HG03520 (cell line): Measurements from ENCODE around the gene COPG1.
"Not testable (repeated sequence)": the region's sequence is repeated elsewhere in the genome, so short reads cannot be mapped to it uniquely, and the experiment has no call there.

Experiments
- ATAC-seq: cut with Tn5 transposase; IDR thresholded peaks from one replicate; pipeline ENCODE4 v1.9.1; 2021; ENCODE audit warnings: mild to moderate bottlenecking, moderate library complexity; ENCODE audit not compliant: unreplicated experiment

The COPG1 gene, protein sequence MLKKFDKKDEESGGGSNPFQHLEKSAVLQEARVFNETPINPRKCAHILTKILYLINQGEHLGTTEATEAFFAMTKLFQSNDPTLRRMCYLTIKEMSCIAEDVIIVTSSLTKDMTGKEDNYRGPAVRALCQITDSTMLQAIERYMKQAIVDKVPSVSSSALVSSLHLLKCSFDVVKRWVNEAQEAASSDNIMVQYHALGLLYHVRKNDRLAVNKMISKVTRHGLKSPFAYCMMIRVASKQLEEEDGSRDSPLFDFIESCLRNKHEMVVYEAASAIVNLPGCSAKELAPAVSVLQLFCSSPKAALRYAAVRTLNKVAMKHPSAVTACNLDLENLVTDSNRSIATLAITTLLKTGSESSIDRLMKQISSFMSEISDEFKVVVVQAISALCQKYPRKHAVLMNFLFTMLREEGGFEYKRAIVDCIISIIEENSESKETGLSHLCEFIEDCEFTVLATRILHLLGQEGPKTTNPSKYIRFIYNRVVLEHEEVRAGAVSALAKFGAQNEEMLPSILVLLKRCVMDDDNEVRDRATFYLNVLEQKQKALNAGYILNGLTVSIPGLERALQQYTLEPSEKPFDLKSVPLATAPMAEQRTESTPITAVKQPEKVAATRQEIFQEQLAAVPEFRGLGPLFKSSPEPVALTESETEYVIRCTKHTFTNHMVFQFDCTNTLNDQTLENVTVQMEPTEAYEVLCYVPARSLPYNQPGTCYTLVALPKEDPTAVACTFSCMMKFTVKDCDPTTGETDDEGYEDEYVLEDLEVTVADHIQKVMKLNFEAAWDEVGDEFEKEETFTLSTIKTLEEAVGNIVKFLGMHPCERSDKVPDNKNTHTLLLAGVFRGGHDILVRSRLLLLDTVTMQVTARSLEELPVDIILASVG

DNA sequence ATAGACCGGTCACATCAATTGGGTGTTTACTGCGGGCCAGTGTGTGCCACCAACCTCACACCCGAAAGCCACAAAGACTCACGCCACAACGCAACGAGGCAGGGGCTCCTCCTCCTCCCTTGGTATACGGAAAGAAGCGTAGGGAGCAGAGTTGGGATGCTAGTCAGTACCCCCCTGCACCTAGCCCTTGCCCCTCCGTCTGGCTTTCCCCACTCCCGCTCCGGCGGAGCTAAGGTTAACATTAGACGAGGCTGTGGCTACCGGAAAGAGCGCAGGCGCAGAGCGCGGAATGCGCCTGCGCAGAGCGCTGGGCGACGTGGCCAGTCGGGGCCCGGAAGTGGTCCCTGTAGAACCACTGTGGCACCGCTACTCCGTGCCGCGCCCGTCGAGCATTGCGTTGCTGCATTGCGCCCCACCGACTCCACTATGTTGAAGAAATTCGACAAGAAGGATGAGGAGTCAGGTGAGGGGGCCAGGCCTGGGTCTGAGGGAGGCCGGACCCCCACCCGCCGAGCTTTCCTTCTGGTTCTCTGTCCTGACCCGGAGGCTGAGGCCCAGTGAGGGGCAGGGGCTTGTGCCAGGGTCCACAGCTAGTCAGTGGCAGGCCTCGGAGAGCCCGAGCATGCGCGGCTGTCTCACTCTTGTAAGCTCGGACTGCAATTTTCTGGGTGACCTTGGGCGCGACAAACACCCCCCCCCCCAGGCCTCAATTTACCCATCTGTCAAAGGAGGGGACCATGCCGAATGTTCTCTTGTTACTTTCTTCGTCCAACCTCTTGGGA is at the start of gene COPG1:
COPG1 (plus strand) TSS at position 323 of the 782 bp plus-strand sequence; CDS start at position 427, 104 bp downstream.
- ATAC-seq = peak; percentile 62

DNA sequence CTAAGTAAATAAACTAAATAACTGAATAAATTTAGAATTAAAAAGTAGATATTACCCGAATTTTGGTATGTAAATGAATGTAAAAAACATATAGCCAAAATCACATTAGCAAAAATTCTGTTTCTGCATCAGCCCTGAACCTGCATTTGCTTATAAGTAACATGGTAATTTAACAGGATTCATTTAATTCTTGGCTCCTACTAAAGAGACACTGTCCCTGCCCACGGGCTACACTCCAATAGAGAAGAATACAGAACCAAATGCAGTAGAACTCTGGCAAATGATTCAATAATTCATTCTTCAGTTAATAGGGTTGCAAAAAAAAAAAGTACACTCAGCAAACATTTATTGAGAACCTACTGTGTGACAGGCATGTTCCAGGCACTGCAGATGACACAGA is 44.9 kb upstream of the COPG1 start:
- ATAC-seq = no peak

DNA sequence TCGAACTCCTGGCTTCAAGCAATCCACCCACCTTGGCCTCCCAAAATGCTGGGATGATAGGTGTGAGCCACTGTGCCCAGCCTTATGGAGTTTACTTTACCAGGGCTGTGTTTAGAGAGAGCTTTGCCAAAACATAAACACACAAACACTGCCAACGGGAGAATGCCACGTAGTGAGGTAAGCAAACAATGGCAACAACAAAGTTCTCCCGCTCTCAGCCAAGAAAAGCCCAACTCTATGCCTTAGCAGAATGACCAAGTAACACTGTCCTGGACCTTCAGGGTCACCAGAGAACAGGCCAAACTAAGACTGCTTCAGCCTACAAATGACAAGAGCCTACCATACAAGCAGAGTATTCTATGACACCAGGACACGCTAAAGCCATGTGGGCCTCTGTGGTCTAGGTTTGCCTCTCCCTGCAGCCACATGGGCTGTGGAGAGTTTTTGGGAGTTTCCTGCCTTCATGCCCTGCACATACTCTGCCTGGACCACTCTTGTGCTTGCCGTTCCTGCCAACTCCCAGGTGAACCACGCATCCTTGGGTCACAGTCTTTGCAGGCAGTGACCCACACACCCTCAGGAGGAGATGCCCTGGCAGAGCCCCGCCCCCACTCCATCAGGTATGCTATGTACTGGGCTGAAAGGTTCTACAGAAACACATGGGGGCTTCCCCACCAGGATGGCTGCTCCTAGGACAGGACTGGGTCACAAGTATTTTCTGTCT is 44.1 kb upstream of the COPG1 start:
- ATAC-seq = no peak

DNA sequence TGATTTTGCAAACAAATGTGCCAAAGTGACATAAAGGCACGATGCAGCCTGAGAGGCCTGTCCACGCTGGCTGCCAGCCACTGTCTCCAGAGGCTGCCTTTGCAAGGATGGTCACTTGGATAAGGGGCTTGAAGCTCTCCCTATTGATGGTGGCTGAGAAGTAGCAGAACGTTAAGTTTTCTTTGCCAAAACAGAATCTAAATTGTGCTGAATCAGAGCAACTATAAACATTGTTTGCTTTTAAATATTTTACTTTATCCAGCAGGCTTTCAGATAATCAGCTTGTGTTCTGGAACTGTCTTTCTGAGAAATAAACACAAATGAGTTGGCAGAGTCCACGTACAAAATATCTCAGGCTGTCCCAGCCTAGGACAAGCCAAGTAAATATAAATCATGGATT is 41.9 kb upstream of the COPG1 start:
- no peak for ATAC-seq

DNA sequence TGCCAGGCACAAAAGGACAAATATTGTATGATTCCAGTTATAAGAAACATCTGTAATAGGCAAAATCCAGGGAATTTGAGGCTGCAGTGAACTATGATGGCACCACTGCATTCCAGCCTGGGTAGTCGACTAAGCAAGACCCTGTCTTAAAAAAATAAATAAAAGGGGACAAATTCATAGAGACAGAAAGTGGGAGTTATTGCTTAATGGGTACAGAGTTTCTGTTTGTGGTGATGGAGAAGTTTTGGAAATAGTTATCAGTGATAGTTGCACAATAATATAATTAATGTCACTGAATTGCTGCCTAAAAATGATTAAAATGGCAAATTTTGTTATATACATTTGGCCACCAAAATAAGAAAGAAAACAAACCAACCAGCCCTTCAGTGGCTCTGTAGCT is 38.1 kb upstream of the COPG1 start:
- ATAC-seq = no peak

DNA sequence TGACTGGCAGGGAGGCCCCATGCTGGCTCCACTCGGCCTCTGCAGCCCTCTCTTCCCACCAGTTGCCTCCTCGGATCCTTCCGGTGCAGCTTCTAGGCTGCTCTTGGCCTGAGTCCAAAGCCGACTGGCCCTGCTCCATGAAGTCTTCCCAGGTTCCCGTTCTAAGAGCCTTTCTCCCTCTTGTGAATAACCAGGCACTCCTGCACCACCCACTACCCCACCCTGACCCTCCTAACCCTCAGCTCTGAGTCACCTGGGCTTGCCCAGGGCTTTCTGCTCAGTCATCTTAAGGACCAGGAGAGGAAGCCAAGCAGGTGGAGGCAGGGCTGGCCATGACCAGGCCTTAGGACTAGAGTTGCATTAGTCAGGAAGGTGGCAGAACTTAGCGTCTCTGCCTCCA is 37.6 kb upstream of the COPG1 start:
- ATAC-seq = no peak

DNA sequence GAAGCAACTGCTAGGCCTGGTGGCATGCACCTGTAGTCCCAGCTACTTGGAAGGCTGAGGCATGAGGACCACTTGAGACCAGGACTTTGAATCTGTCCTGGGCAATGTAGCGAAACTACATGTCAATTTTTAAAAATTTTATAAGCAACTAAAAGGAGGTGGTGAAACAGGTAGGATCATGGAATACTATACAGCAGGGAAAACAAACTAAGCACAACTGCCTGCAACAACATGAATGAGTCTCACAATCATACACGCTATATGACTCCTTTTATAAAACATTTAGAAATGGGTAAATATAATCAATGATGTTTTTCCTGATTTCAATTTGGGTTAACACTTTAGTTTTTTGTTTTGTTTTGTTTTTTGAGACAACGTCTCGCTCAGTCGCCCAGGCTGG is 36.2 kb upstream of the COPG1 start:
- ATAC-seq = no peak

DNA sequence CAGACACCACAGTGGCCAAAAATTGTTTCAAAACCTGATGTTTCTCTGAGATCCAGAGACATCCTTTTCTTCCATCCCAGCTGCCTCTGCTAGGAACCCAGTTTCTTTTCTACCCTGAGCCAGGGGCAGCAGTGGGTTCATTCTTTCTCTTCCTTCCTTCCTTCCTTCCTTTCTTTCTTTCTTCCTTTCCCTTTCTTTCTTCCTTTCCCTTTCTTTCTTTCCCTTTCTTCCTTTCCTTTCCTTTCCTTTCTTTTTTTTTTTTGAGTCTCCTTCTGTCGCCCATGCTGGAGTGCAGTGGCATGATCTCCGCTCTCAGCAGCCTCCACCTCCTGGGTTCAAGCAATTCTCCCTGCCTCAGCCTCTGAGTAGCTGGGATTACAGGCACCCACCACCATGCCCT is 30.7 kb upstream of the COPG1 start:
- no peak for ATAC-seq

DNA sequence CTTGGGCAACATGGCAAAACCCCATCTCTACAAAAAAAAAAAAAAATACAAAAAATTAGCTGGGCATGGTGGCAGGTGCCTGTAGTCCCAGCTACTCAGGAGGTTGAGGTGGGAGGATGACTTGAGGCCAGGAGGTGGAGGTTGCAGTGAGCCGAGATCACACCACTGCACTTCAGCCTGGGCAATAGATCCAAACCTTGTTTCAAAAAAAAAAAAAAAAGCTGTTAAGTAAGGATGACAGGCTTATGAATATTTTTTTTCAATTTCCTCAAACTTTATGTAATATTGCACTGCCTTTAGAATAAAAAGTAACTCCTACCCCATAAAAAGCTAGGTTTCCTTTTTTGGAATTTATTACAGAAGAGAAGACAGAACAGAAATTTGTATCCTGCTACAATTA is 25.0 kb upstream of the COPG1 start:
- ATAC-seq = not testable (repeated sequence)

DNA sequence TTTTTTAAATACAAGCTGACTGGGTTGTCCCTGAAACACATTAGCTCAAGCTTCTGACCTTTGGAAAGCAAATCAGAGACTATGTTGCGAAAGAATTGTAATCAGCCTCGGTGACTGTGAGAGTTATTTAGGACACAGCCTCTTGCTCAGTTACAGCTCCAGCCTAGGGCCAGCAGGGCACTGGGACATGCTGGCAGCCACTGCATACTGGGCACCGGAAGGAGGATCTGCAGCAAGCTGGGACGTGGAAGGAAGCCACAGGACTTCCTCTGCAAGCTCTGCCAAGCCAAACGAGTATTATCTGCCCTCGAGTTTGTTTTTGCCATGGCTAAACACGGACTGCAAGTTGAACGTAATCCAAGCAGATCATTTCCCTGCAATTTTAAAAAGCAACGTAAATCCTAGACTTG is 24.4 kb upstream of the COPG1 start:
- ATAC-seq = no peak

DNA sequence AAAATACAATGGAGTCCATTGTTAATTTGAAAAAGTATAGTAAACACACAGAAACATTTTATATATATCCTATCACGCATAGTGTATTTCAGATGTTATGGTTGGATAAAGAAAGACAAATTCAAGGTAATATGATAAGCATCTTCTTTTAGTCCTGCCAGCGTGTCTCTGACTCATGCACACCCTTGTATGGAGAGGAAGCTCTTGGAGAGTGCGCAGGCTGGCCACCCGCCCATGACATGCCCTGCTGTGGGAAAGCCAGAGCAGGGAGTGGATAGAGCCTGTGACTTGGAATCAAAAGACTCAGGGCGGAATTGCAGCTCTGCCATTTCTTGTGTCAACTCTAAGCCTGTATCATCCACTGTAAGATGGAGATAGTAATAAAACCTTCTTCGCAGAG is 23.0 kb upstream of the COPG1 start:
- no peak for ATAC-seq

DNA sequence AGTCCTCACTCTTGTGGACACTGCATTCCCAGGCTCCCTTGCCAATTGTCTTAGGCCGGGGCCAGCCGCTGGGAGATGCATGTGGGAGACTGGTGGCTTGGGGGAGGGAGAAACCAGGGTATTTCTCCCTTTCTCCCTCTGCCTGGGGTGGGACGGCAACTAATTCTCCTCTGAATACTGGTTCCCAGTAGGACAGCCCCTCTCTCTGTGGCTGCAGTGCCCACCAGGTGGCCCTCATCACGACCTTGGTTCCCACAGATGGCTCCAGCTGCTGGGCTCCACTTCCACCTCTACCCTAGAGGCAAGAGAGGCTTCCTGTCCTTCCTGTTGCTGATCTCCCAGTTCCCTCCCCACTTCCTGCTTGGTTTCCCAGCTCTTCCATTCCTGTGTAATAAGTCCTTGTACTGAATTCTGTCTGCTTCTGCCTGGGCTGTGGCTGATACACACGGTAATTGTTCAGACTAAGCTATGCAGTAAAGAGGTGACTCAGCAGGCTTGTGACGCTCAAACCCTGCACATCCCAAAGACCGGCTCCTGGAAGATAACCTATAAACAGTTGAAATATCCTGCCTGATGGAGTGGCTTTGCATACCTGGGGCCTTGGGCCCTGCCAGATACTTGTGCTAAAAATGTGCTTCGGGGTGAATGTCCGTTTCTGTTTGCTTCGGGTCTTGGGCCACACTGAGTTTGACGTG is 20.4 kb upstream of the COPG1 start:
- ATAC-seq = no peak

DNA sequence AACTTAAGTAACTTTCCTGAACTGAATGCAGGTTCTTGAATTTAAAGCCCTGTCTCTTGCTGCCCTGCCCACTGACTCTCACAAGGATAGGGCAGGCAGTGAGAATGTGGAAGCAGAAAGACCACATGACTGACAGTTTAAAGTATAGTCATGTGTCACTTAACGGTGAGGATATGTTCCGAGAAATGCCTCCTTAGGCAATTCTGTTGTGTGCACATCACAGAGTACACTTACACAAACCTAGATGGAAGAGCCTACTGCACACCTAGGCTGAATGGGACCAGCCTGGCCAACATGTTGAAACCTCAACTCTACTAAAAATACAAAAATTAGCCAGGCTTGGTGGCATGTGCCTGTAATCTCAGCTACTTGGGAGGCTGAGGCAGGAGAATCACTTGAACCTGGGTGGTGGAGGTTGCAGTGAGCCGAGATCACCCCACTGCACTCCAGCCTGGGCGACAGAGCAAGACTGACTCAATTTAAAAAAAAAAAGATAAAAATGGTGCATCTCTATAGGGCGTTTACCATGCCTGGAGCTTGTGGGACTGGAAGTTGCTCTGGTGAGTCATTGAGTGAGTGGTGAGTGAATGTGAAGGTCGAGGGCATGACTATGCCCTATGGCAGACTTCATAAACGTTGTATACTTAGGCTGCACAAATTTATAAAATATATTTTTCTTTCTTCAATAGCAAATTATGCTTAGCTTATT is 18.9 kb upstream of the COPG1 start:
- no peak for ATAC-seq

DNA sequence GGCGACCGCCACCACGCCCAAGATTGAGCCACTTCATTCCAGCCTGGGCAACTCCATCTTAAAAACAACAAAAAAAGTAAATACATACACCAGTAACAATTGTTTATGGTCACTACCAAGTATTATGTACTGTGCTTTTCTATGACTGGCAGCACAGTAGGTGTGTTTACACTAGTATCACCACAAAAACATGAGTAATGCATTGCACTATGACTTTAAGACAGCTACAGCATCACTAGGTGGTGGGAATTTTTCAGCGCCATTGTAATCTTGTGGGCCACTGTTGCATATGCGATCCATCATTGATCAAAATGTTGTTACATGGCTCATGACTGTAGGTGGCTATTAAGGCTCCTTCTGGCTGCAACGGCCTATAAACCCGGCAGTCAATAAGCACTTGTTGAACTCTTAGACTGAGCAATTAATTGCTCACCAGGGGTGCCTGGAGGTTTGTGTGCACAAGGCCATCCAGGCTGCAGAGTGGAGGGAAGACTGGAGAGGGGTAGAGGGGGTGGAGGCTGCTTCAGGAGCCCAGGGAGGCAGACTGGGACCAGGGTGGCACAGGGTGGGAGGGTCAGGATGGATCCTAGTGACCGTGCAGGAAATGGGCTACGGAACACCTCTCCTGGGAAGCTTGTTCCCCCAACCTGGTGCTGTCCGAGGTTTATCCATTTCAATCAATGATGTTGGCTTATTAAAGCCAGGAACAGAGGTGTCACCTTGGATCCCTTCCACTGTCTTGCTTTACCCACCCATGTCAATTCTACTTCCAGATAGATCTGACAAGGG is 17.9 kb upstream of the COPG1 start:
- no peak for ATAC-seq

DNA sequence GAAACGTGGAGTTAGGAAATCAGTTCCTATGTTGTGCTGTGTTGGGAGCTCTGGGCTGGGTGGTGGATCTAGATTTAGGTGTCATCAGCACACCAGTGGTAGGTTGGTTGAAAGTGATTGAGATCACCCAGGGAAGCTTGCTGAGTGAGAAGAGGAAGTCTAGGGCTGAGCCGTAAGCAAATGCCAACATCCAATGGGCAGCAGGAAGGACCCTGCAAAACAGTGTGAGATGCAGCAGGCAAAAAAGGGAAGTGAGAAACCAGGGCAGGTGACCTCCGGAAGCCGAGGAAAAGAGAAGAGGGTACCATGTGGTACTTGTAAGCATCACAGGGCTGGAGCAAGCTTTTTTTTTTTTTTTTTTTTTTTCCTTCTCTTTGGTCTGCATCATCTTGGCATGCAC is 15.9 kb upstream of the COPG1 start:
- ATAC-seq = peak; percentile 75

DNA sequence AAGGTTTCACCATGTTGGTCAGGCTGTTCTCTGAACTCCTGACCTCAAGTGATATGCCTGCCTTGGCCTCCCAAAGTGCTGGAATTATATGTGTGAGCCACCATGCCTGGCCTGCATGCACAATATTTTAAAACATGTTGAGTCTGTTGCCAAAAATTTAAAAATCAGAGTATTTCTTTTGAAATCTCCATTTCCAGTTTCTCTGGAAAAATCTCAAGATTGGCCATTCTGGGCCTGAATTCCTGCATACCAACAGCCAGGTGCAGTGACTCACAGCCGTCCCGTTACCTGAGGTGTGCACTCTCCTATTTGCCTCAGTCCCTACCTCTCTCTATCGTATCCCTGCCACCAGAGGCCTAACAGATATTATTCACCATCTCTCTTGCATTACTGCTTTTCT is 15.0 kb upstream of the COPG1 start:
- no peak for ATAC-seq

DNA sequence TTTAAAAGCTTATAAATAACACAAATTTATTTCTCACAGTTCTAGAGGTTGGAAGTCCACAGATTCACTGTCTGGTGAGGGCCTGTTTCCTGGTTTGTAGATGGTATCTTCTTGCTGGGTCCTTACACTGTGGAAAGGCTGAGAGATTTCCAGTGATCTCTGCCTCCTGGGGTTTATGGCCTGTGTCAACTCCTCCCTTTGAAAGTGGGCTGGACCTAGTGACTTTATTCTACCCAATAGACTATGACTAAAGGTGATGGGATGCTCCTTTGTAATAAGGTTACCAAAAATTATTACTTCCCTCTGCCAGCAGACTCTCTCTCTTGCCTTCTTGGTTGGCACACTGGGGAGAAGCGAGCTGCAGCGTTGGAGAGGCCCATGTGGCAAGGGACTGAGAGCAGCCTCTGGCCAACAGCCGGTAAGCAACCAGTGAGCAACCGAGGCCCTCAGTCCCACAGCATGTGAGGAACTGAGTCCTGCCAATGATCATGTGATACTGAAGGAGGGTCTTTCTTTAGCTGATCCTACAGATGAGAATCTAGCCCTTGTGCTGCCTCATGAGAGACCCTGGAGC is 14.0 kb upstream of the COPG1 start:
- ATAC-seq = no peak

DNA sequence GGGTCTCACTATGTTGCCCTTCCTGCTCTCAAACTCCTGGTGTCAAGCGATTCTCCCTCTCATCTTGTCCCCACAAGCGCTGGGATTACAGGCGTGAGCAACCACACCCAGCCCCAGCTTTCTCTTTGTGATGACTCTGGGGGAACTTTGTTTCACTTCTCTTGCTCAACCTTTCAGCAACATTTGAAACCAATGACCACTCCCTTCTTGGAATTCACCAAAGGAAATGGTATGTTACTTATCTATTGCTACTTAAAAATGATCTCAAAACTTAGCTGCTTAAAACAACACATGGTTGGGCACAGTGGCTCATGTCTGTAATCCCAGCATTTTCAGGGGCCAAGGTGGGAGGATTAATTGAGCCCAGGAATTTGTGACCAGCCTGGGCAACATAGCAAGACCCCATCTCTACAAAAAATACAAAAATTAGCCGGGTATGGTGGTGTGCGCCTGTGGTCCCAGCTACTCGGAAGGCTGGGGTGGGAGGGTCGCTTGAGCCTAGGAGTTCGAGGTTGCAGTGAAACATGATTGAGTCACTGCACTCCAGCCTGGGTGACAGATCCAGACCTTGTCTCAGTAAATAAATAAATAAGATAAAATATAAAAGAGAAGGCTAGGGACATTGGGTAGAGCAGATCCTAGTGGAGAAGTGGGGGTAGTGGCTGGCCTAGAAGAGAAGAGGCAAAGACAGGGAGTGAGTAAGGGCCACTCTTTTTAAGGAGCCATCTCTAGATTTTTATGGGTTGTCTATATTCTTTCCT is 10.3 kb upstream of the COPG1 start:
- no peak for ATAC-seq
